Nephron (organoid): ENCODE measurements around the gene FRMPD1.

ENCODE experiments used
- H3K27ac Mint-ChIP-seq, 3 experiments: 2 replicates each; pipeline ENCODE4 v1.8.0; 2020; ENCODE audit warnings: mixed read lengths in 3 of 3, mild to moderate bottlenecking in 2 of 3, moderate library complexity in 1 of 3
- H3K27me3 Mint-ChIP-seq: 2 replicates; pipeline ENCODE4 v1.8.0; 2021; ENCODE audit warnings: low read depth, mild to moderate bottlenecking, moderate library complexity, mixed read lengths
- H3K36me3 Mint-ChIP-seq: 2 replicates; pipeline ENCODE4 v1.8.0; 2020; ENCODE audit warnings: low read depth, mixed read lengths
- H3K4me1 Mint-ChIP-seq: 2 replicates; pipeline ENCODE4 v1.8.0; 2020; ENCODE audit warnings: mixed read lengths
- H3K4me3 Mint-ChIP-seq, 3 experiments: 2 replicates each; pipeline ENCODE4 v1.8.0; 2020; ENCODE audit warnings: mild to moderate bottlenecking in 3 of 3, mixed read lengths in 3 of 3, moderate library complexity in 2 of 3
- H3K9me3 Mint-ChIP-seq: 2 replicates; pipeline ENCODE4 v1.8.0; 2020; ENCODE audit warnings: mixed read lengths
- CTCF ChIP-seq, 3 experiments: fragments of 200-600 bp; sonication (generic); IDR thresholded peaks; one replicate each; pipeline ENCODE4 v1.5.0; 2021; ENCODE audit warnings: antibody characterized with exemption in 3 of 3; ENCODE audit not compliant: unreplicated experiment in 3 of 3

Gene FRMPD1

GRCh38 chr9:37730839-37731238 is 80.1 kb downstream of the FRMPD1 start:
- TF ChIP-seq CTCF (IDR thresholded peaks at IDR 0.05; ENCODE audit: unreplicated experiment in 3 of 3), result no peak
- Mint-ChIP-seq H3K4me1 (peaks cover 34% of the 10 kb centered on the region), H3K9me3 (no peaks in the 10 kb centered on the region), H3K27me3 (peaks cover 8% of the 10 kb centered on the region), H3K36me3 (no peaks in the 10 kb centered on the region), H3K27ac (no peak overlapping the region), H3K4me3 (no peak overlapping the region)

DNA sequence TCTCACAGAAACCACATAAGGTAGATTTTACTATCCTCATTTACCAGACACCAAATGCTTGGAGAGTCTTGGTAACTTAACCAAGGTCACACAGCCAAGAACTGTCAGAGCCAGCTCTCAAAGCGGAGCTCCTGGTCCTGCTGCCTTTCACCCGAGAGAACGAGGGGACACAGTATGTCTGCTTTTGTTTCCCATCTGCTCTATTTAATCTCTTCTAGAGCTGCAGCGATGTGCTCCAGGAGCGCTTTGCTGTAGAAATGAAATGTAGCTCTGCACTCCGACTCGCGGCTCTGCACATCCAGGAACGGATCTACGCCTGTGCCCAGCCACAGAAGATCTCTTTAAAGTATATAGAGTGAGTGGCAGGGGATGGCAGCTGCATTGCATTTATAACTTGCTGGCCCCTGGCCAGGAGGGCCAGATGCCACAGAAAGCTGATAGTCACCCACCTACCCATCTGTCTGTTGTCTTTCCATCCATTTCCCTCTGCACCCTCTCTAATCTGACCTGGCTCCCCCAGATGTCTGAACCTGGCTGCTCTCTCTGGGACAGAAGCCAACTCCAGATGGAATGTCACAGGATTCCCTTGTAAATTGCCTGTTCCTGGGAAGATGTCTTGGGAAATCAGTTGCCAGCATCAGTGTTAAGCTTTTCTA is 81.5 kb downstream of the FRMPD1 start:
- Mint-ChIP-seq H3K36me3 (no peaks in the 10 kb centered on the region), H3K27ac (peak overlapping the region in 2 of 3 experiments; percentile 31 to 49), H3K9me3 (no peaks in the 10 kb centered on the region), H3K27me3 (peaks cover 8% of the 10 kb centered on the region), H3K4me1 (peaks cover 34% of the 10 kb centered on the region), H3K4me3 (no peak overlapping the region)
- no peak for TF ChIP-seq CTCF (IDR thresholded peaks at IDR 0.05; ENCODE audit: unreplicated experiment in 3 of 3)

DNA sequence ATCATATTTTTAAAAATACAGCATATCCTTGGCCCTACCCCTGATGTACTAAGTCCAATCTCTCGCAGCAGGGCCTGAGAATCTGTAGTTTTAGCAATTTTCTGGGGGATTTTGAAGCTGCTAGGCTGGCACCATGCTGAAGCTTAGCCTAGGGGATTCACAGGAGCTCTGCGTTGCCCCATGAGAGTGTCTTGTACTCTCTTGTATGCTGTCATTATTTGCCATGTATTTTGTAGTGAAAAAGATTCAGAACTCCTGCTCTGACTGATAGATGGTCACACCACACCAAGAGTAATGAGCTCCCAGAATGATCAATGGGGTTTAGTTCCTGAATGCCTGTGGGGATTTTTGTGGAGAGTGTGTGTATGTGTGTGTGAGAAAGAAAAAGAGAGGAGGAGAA is 82.2 kb downstream of the FRMPD1 start:
- H3K4me3 Mint-ChIP-seq, result no peak overlapping the region
- no peaks in the 10 kb centered on the region for H3K36me3 Mint-ChIP-seq
- H3K9me3 Mint-ChIP-seq, result no peaks in the 10 kb centered on the region
- no peak for TF ChIP-seq CTCF (IDR thresholded peaks at IDR 0.05; ENCODE audit: unreplicated experiment in 3 of 3)
- H3K27me3 Mint-ChIP-seq, result peaks cover 8% of the 10 kb centered on the region
- H3K4me1 Mint-ChIP-seq, result peaks cover 34% of the 10 kb centered on the region
- no peak overlapping the region for H3K27ac Mint-ChIP-seq

- no peaks in the 10 kb centered on the region for H3K36me3 Mint-ChIP-seq
Observed at GRCh38 chr9:37739222-37739621, 88.5 kb downstream of the FRMPD1 start.

DNA sequence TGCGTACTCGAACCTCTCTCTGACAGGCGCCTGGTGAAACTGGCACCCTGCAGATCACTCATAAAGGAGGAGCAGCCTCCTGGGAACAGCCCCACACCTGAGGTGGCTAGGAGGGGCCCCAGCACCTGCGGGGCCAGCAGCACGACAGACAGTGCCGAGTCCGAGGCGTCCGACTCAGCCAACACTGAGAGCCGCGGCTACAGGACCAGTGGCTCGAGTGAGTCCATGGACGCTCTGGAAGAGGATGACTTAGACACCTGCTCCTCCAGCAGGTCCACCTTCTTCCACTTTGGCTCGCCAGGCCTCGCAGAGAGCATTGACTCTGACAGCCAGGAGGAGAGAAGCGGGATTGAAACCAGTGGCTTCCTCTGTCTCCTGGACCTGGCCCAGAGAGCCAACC is 89.4 kb downstream of the FRMPD1 start:
- no peak overlapping the region for H3K4me3 Mint-ChIP-seq

More at GRCh38 chr9:37739222-37739621, 88.5 kb downstream of the FRMPD1 start:
- H3K4me1 Mint-ChIP-seq, result no peaks in the 10 kb centered on the region
- no peak overlapping the region for H3K4me3 Mint-ChIP-seq
- peaks cover 7% of the 10 kb centered on the region for H3K27me3 Mint-ChIP-seq
- no peak overlapping the region for H3K27ac Mint-ChIP-seq
- TF ChIP-seq CTCF (IDR thresholded peaks at IDR 0.05; ENCODE audit: unreplicated experiment in 3 of 3), result no peak
- H3K9me3 Mint-ChIP-seq, result no peaks in the 10 kb centered on the region

More for the DNA sequence above, 89.4 kb downstream of the FRMPD1 start:
- Mint-ChIP-seq H3K4me1 (no peaks in the 10 kb centered on the region), H3K36me3 (no peaks in the 10 kb centered on the region), H3K27me3 (peaks cover 6% of the 10 kb centered on the region), H3K27ac (no peak overlapping the region), H3K9me3 (no peaks in the 10 kb centered on the region)
- TF ChIP-seq CTCF (IDR thresholded peaks at IDR 0.05; ENCODE audit: unreplicated experiment in 3 of 3), result no peak
